ENCODE data around the gene COG5. TPM values are rescaled to one million over a fixed set of nuclear protein-coding genes. Genes with fewer than 3 reads are reported as not detected.

Gene COG5
- total RNA-seq, 1 experiment from 2014 or later: 29.1 TPM

DNA sequence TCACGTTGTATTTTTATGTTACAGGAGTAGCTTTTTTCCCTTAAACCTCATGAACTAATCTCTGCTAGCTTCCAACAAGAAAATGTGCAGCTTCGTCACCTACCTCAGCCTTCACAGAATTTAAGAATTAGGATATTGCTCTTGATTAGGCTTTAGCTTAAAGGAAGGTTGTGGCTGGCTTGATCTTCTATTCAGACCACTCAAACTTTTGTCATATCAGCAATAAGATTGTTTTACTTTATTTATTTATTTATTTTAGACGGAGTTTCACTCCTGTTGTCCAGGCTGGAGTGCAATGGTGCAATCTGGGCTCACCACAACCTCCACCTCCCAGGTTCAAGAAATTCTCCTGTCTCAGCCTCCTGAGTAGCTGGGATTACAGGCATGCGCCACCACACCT lies 219.4 kb downstream of the COG5 start:
- ATAC-seq (no peak), DNase-seq (ENCODE audit: low read depth, low spot score) (no peak)
- ChIA-PET POLR2A (no interaction called here), CTCF (no interaction called here)
- in situ Hi-C loops (cut with HindIII; ENCODE audit: low pct_unique_long_range_greater_than_20kb, low sequenced_read_pairs): no loop called here
- H3K27me3 ChIP-seq (ENCODE audit: control insufficient read depth, insufficient read depth, low read length): no peaks in the 10 kb centered on the region
- H3K9me3 ChIP-seq (ENCODE audit: control insufficient read depth, insufficient read depth, low read depth, low read length): no peaks in the 10 kb centered on the region
- intact Hi-C loops (cut with micrococcal nuclease; ENCODE audit: unreplicated experiment): no loop called here
- BruUV-seq (replicated peaks): no TSS peak
- H3K4me1 ChIP-seq (ENCODE audit: control insufficient read depth, insufficient read depth, low read length): no peaks in the 10 kb centered on the region
- TF ChIP-seq POLR2AphosphoS5 (IDR thresholded peaks at IDR 0.05; ENCODE audit: low read depth, low read length): no peak
- TF ChIP-seq CTCF (IDR thresholded peaks at IDR 0.05): no peak
- no peak for TF ChIP-seq SIN3A (IDR thresholded peaks at IDR 0.05; ENCODE audit: borderline replicate concordance, insufficient read depth, low read depth, low read length)
- TF ChIP-seq, protein P1, sequence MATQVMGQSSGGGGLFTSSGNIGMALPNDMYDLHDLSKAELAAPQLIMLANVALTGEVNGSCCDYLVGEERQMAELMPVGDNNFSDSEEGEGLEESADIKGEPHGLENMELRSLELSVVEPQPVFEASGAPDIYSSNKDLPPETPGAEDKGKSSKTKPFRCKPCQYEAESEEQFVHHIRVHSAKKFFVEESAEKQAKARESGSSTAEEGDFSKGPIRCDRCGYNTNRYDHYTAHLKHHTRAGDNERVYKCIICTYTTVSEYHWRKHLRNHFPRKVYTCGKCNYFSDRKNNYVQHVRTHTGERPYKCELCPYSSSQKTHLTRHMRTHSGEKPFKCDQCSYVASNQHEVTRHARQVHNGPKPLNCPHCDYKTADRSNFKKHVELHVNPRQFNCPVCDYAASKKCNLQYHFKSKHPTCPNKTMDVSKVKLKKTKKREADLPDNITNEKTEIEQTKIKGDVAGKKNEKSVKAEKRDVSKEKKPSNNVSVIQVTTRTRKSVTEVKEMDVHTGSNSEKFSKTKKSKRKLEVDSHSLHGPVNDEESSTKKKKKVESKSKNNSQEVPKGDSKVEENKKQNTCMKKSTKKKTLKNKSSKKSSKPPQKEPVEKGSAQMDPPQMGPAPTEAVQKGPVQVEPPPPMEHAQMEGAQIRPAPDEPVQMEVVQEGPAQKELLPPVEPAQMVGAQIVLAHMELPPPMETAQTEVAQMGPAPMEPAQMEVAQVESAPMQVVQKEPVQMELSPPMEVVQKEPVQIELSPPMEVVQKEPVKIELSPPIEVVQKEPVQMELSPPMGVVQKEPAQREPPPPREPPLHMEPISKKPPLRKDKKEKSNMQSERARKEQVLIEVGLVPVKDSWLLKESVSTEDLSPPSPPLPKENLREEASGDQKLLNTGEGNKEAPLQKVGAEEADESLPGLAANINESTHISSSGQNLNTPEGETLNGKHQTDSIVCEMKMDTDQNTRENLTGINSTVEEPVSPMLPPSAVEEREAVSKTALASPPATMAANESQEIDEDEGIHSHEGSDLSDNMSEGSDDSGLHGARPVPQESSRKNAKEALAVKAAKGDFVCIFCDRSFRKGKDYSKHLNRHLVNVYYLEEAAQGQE (IDR thresholded peaks at IDR 0.05; ENCODE audit: insufficient read depth in 1 of 2, low read depth in 2 of 2, low read length in 1 of 2): no peak
- H3K4me3 ChIP-seq (ENCODE audit: low read depth in 2 of 2, low read length in 2 of 2): no peak overlapping the region
- no peak overlapping the region for H3K27ac ChIP-seq (ENCODE audit: low read length)
- H3K36me3 ChIP-seq (ENCODE audit: control insufficient read depth, insufficient read depth, low read length): no peaks in the 10 kb centered on the region

GRCh38 chr7:107338080-107338479 lies 225.6 kb downstream of the COG5 start:
- TF ChIP-seq TCF7L2 (IDR thresholded peaks at IDR 0.05; ENCODE audit: low read depth, low read length) (no peak), CTCF (IDR thresholded peaks at IDR 0.05) (no peak), SIN3A (IDR thresholded peaks at IDR 0.05; ENCODE audit: borderline replicate concordance, insufficient read depth, low read depth, low read length) (no peak), POLR2AphosphoS5 (IDR thresholded peaks at IDR 0.05; ENCODE audit: low read depth, low read length) (no peak)
- TF ChIP-seq, protein P1 (IDR thresholded peaks at IDR 0.05; ENCODE audit: insufficient read depth in 1 of 2, low read depth in 2 of 2, low read length in 1 of 2): no peak
- intact Hi-C loops (cut with micrococcal nuclease; ENCODE audit: unreplicated experiment): no loop called here
- ATAC-seq: no peak
- H3K36me3 ChIP-seq (ENCODE audit: control insufficient read depth, insufficient read depth, low read length): no peaks in the 10 kb centered on the region
- H3K9me3 ChIP-seq (ENCODE audit: control insufficient read depth, insufficient read depth, low read depth, low read length): no peaks in the 10 kb centered on the region
- H3K4me3 ChIP-seq (ENCODE audit: low read depth in 2 of 2, low read length in 2 of 2): no peak overlapping the region
- H3K27me3 ChIP-seq (ENCODE audit: control insufficient read depth, insufficient read depth, low read length): no peaks in the 10 kb centered on the region
- CTCF ChIA-PET: no interaction called here
- in situ Hi-C loops (cut with HindIII; ENCODE audit: low pct_unique_long_range_greater_than_20kb, low sequenced_read_pairs): no loop called here
- no peaks in the 10 kb centered on the region for H3K4me1 ChIP-seq (ENCODE audit: control insufficient read depth, insufficient read depth, low read length)
- no peak for DNase-seq (ENCODE audit: low read depth, low spot score)
- POLR2A ChIA-PET: no interaction called here
- no TSS peak for BruUV-seq (replicated peaks)
- no peak overlapping the region for H3K27ac ChIP-seq (ENCODE audit: low read length)
